H9 (cell line): Measurements from ENCODE around the gene GRIK4. TPM values are rescaled to one million over a fixed set of nuclear protein-coding genes. Genes with fewer than 3 reads are reported as not detected.

ENCODE experiments used
- DNase-seq: peaks from one replicate; pipeline ENCODE4 v3.0.0-alpha.2; 2017
- H2AFZ ChIP-seq: one replicate; pipeline ENCODE4 v1.6.1; 2013; ENCODE audit warnings: mild to moderate bottlenecking, low read length, control low read depth, moderate library complexity
- H2AK5ac ChIP-seq: 2 replicates; pipeline ENCODE4 v1.6.1; 2013; ENCODE audit warnings: low read length, control low read depth, mixed read lengths; ENCODE audit not compliant: insufficient read length
- H2BK120ac ChIP-seq: one replicate; pipeline ENCODE4 v1.6.1; 2013; ENCODE audit warnings: low read depth, mild to moderate bottlenecking, low read length, control low read depth, inconsistent platforms; ENCODE audit not compliant: poor library complexity, severe bottlenecking
- H2BK12ac ChIP-seq: 2 replicates; pipeline ENCODE4 v1.6.1; 2013; ENCODE audit warnings: low read length, control low read depth, mixed read lengths, low read depth; ENCODE audit not compliant: insufficient read length
- H2BK15ac ChIP-seq: 2 replicates; pipeline ENCODE4 v1.6.1; 2013; ENCODE audit warnings: low read depth, low read length, control low read depth
- H2BK20ac ChIP-seq: one replicate; pipeline ENCODE4 v1.6.1; 2013; ENCODE audit warnings: low read depth, mild to moderate bottlenecking, low read length, control low read depth, inconsistent platforms; ENCODE audit not compliant: poor library complexity, severe bottlenecking
- H2BK5ac ChIP-seq: 2 replicates; pipeline ENCODE4 v1.6.1; 2013; ENCODE audit warnings: low read length, control low read depth, mixed read lengths; ENCODE audit not compliant: insufficient read length
- H3K14ac ChIP-seq: 2 replicates; pipeline ENCODE4 v1.6.1; 2013; ENCODE audit warnings: low read length, control low read depth; ENCODE audit not compliant: insufficient read depth
- H3K18ac ChIP-seq: 2 replicates; pipeline ENCODE4 v1.6.1; 2013; ENCODE audit warnings: low read depth, mild to moderate bottlenecking, mixed read lengths, low read length, control low read depth; ENCODE audit not compliant: insufficient read length
- H3K23ac ChIP-seq: 2 replicates; pipeline ENCODE4 v1.6.1; 2013; ENCODE audit warnings: low read length, control low read depth, mixed read lengths, low read depth; ENCODE audit not compliant: insufficient read length
- H3K23me2 ChIP-seq: 2 replicates; pipeline ENCODE4 v1.6.1; 2013; ENCODE audit warnings: low read depth, mild to moderate bottlenecking, mixed read lengths, low read length, control low read depth; ENCODE audit not compliant: insufficient read length, poor library complexity, severe bottlenecking
- H3K27ac ChIP-seq: 2 replicates; pipeline ENCODE4 v1.5.1; 2013; ENCODE audit warnings: low read length, control low read depth, mixed read lengths, low read depth; ENCODE audit not compliant: insufficient read length
- H3K27me3 ChIP-seq: 2 replicates; pipeline ENCODE4 v1.6.1; 2013; ENCODE audit warnings: low read length, control low read depth, inconsistent platforms; ENCODE audit not compliant: insufficient read depth
- H3K4ac ChIP-seq: 2 replicates; pipeline ENCODE4 v1.6.1; 2013; ENCODE audit warnings: low read depth, mild to moderate bottlenecking, control low read depth, inconsistent platforms, low read length, moderate library complexity
- H3K4me1 ChIP-seq: 2 replicates; pipeline ENCODE4 v1.6.1; 2013; ENCODE audit warnings: low read length, control low read depth, inconsistent platforms; ENCODE audit not compliant: insufficient read depth
- H3K4me2 ChIP-seq: 2 replicates; pipeline ENCODE4 v1.6.1; 2013; ENCODE audit warnings: low read length, control low read depth, mixed read lengths; ENCODE audit not compliant: insufficient read length, insufficient read depth
- H3K56ac ChIP-seq: 2 replicates; pipeline ENCODE4 v1.6.1; 2013; ENCODE audit warnings: low read depth, mild to moderate bottlenecking, mixed read lengths, low read length, control low read depth; ENCODE audit not compliant: insufficient read length
- H3K79me1 ChIP-seq: 2 replicates; pipeline ENCODE4 v1.6.1; 2013; ENCODE audit warnings: low read depth, mild to moderate bottlenecking, moderate library complexity, low read length, control low read depth, inconsistent platforms; ENCODE audit not compliant: insufficient read depth, poor library complexity, severe bottlenecking
- H3K79me2 ChIP-seq: 2 replicates; pipeline ENCODE4 v1.6.1; 2013; ENCODE audit warnings: low read length, control low read depth, inconsistent platforms; ENCODE audit not compliant: insufficient read depth
- H3K9ac ChIP-seq: 2 replicates; pipeline ENCODE4 v1.6.1; 2013; ENCODE audit warnings: low read length, control low read depth, mixed read lengths; ENCODE audit not compliant: insufficient read length; ENCODE audit errors: extremely low read depth
- H3K9me3 ChIP-seq: one replicate; pipeline ENCODE4 v1.6.1; 2013; ENCODE audit warnings: low read depth, low read length, inconsistent platforms; ENCODE audit not compliant: control insufficient read depth
- H3T11ph ChIP-seq: one replicate; pipeline ENCODE4 v1.6.1; 2013; ENCODE audit warnings: mild to moderate bottlenecking, low read length, control low read depth, inconsistent platforms
- H4K20me1 ChIP-seq: one replicate; pipeline ENCODE4 v1.6.1; 2013; ENCODE audit not compliant: control insufficient read depth, insufficient read length, insufficient read depth
- H4K5ac ChIP-seq: 2 replicates; pipeline ENCODE4 v1.6.1; 2013; ENCODE audit warnings: low read depth, mild to moderate bottlenecking, mixed read lengths, low read length, control low read depth; ENCODE audit not compliant: insufficient read length
- H4K8ac ChIP-seq: replicated peaks from 2 replicates; pipeline ENCODE4 v1.6.1; 2013; ENCODE audit warnings: low read length, control low read depth, mixed read lengths, low read depth; ENCODE audit not compliant: insufficient read length
- H4K91ac ChIP-seq: 2 replicates; pipeline ENCODE4 v1.6.1; 2013; ENCODE audit warnings: low read depth, mild to moderate bottlenecking, moderate library complexity, mixed read lengths, low read length, control low read depth; ENCODE audit not compliant: insufficient read length
- H3K27ac Mint-ChIP-seq, 3 experiments: 2 replicates in 2 of 3; 3 replicates in 1 of 3; pipeline ENCODE4 v1.8.0; 2020 to 2021; ENCODE audit warnings: mixed read lengths in 3 of 3, mild to moderate bottlenecking in 1 of 3, moderate library complexity in 1 of 3
- H3K27me3 Mint-ChIP-seq: 2 replicates; pipeline ENCODE4 v1.8.0; 2021; ENCODE audit warnings: low read depth, mild to moderate bottlenecking, moderate library complexity, mixed read lengths
- H3K36me3 Mint-ChIP-seq, 3 experiments: 2 replicates in 2 of 3; 3 replicates in 1 of 3; pipeline ENCODE4 v1.8.0; 2020 to 2021; ENCODE audit warnings: low read depth in 3 of 3, mixed read lengths in 3 of 3; ENCODE audit not compliant: insufficient read depth in 1 of 3
- H3K4me1 Mint-ChIP-seq, 2 experiments: 2 replicates each; pipeline ENCODE4 v1.8.0; 2020; ENCODE audit warnings: mixed read lengths in 2 of 2
- H3K4me3 Mint-ChIP-seq, 2 experiments: 2 replicates in 1 of 2; 3 replicates in 1 of 2; pipeline ENCODE4 v1.8.0; 2020 to 2021; ENCODE audit warnings: mild to moderate bottlenecking in 2 of 2, mixed read lengths in 2 of 2, moderate library complexity in 1 of 2
- H3K9me3 Mint-ChIP-seq, 2 experiments: 2 replicates in 1 of 2; 3 replicates in 1 of 2; pipeline ENCODE4 v1.8.0; 2020; ENCODE audit warnings: mild to moderate bottlenecking in 2 of 2, mixed read lengths in 2 of 2, moderate library complexity in 1 of 2
- WGBS: extraction: QIAGEN DNeasy Blood & Tissue Kit; methylation state at CpG from one replicate; pipeline ENCODE4 v1.1.7; 2013; ENCODE audit warnings: missing lambda C conversion rate, low lambda C conversion rate, mixed read lengths; ENCODE audit not compliant: insufficient read length; ENCODE audit errors: extremely low coverage; 5-methylcytosine and 5-hydroxymethylcytosine counted together
- total RNA-seq: library from RNA; stranded (reverse); gene quantifications from 2 replicates; pipeline ENCODE4 v1.2.1, GENCODE V29; 2021
- TF ChIP-seq, protein P1 (sequence below): fragments of 200-600 bp; sonication (generic); conservative IDR thresholded peaks from 3 replicates; pipeline ENCODE4 v1.8.0; 2021; ENCODE audit warnings: antibody characterized with exemption, mild to moderate bottlenecking

Gene GRIK4
- total RNA-seq, 1 experiment from 2014 or later, result 2.3 TPM

DNA sequence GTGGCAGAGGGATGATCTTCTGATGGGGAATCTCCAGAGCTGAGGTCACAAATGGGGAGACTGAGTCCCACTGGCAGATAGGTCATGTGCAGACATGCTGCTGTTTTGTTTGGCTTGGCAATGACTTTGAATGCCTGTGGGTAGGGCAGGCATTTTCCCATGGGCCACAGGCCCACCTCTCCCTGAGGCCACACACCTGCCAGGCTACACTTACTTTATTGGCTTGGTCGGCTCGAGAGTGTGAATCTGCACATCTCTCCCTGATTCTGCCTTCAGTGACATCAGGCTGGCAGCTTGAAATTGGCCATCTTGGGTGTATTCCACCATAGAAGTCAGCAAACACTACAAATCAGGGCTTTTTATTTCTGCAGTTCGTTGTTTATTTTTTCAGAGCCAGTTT, 91.5 kb downstream of the GRIK4 start:
- Histone ChIP-seq H3K9me3 (no peaks in the 10 kb centered on the region), H4K20me1 (peaks cover 2% of the 10 kb centered on the region), H2AFZ (no peak overlapping the region), H4K91ac (no peak overlapping the region), H2AK5ac (no peak overlapping the region), H3K14ac (no peak overlapping the region), H3K23ac (no peak overlapping the region), H3K4ac (no peak overlapping the region), H3K79me1 (no peaks in the 10 kb centered on the region), H2BK120ac (no peak overlapping the region), H2BK12ac (no peak overlapping the region), H2BK15ac (no peak overlapping the region), H3K4me1 (no peaks in the 10 kb centered on the region; the same call in 1 of the 2 replicates), H3K9ac (no peak overlapping the region), H4K8ac (no peak overlapping the region), H2BK20ac (no peak overlapping the region), H3K27ac (no peak overlapping the region), H4K5ac (no peak overlapping the region), H3K27me3 (no peaks in the 10 kb centered on the region), H3K4me2 (no peak overlapping the region), H3T11ph (no peak overlapping the region), H3K79me2 (no peaks in the 10 kb centered on the region), H3K23me2 (no peaks in the 10 kb centered on the region), H3K18ac (no peak overlapping the region), H3K56ac (no peak overlapping the region), H2BK5ac (no peak overlapping the region)
- H3K4me3 Mint-ChIP-seq, result no peak overlapping the region
- DNase-seq, result no peak
- WGBS, result no CpG with 5 or more reads among the region's 3 CpGs
- no peaks in the 10 kb centered on the region; a peak in 1 of 7 replicates for H3K36me3 Mint-ChIP-seq
- no peaks in the 10 kb centered on the region; a peak in 1 of 5 replicates for H3K9me3 Mint-ChIP-seq
- TF ChIP-seq, protein P1, sequence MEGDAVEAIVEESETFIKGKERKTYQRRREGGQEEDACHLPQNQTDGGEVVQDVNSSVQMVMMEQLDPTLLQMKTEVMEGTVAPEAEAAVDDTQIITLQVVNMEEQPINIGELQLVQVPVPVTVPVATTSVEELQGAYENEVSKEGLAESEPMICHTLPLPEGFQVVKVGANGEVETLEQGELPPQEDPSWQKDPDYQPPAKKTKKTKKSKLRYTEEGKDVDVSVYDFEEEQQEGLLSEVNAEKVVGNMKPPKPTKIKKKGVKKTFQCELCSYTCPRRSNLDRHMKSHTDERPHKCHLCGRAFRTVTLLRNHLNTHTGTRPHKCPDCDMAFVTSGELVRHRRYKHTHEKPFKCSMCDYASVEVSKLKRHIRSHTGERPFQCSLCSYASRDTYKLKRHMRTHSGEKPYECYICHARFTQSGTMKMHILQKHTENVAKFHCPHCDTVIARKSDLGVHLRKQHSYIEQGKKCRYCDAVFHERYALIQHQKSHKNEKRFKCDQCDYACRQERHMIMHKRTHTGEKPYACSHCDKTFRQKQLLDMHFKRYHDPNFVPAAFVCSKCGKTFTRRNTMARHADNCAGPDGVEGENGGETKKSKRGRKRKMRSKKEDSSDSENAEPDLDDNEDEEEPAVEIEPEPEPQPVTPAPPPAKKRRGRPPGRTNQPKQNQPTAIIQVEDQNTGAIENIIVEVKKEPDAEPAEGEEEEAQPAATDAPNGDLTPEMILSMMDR, result no peak
- H3K27me3 Mint-ChIP-seq, result peaks cover 13% of the 10 kb centered on the region
- peaks cover 35 to 47% of the 10 kb centered on the region in 2 experiments for H3K4me1 Mint-ChIP-seq
- H3K27ac Mint-ChIP-seq, result no peak overlapping the region
